Esophagus squamous epithelium (tissue), 5 donors: Measurements from ENCODE around the gene KRTAP13-2. TPM values are rescaled to one million over a fixed set of nuclear protein-coding genes. Genes with fewer than 3 reads are reported as not detected.

Experiments
- DNase-seq: peaks from one replicate; lab custom pipeline; 2025; lab: John Stamatoyannopoulos, UW
- H3K27ac ChIP-seq, 4 donors: fragments of 200-600 bp; sonication (generic); one replicate each; pipeline ENCODE4 v1.5.1; 2016 to 2019; ENCODE audit warnings: mild to moderate bottlenecking in 1 of 4
- H3K27me3 ChIP-seq, 4 donors: fragments of 200-600 bp; sonication (generic); 1 replicate in 3 of 4; 2 replicates in 1 of 4; pipeline versions ENCODE4 v1.5.1 to v1.6.0; 2017 to 2021; ENCODE audit warnings: antibody characterized with exemption in 1 of 4
- H3K36me3 ChIP-seq, 3 donors: fragments of 200-600 bp; sonication (generic); one replicate each; pipeline ENCODE4 v1.5.1; 2016 to 2019
- H3K4me1 ChIP-seq, 3 donors: fragments of 200-600 bp; sonication (generic); one replicate each; pipeline ENCODE4 v1.5.1; 2017 to 2019
- H3K4me3 ChIP-seq, 4 donors: fragments of 200-600 bp; sonication (generic); 1 replicate in 3 of 4; 2 replicates in 1 of 4; pipeline ENCODE4 v1.5.1; 2016 to 2019; ENCODE audit warnings: mild to moderate bottlenecking in 2 of 4, moderate library complexity in 1 of 4
- H3K9me3 ChIP-seq, 3 donors: fragments of 200-600 bp; sonication (generic); one replicate each; pipeline ENCODE4 v1.5.1; 2016 to 2019
- CTCF ChIP-seq, 6 experiments: fragments of 450-650 bp in 4 of 6; fragments of 200-600 bp in 2 of 6; sonication (generic) in 2 of 6; IDR thresholded peaks; one replicate each; pipeline ENCODE4 v1.5.1; 2016 to 2019; ENCODE audit warnings: antibody characterized with exemption in 6 of 6, mild to moderate bottlenecking in 4 of 6, moderate library complexity in 4 of 6
- POLR2A ChIP-seq, 4 donors: fragments of 450-650 bp; IDR thresholded peaks; one replicate each; pipeline ENCODE4 v1.6.1; 2017; ENCODE audit warnings: antibody characterized with exemption in 4 of 4, mild to moderate bottlenecking in 4 of 4, moderate library complexity in 3 of 4
- WGBS, 2 donors: methylation state at CpG; one replicate each; pipeline ENCODE4 v1.1.5; 2018; 5-methylcytosine and 5-hydroxymethylcytosine counted together
- intact Hi-C: fragments of 100-400 bp; cut with DNase I; formaldehyde crosslinking; loops from one replicate; pipeline ENCODE4 v1.15.0; 2022
- total RNA-seq, 4 donors: library from RNA; depleted of rRNA; stranded (reverse); fragments of >200 nt; gene quantifications; one replicate each; pipeline ENCODE4 v1.1.0, GENCODE V29; 2016
- donor health status: DM: yes; HTN: yes; CAD: no.

KRTAP13-2 gene
- total RNA-seq, 4 donors from 2014 or later: not detected

DNA sequence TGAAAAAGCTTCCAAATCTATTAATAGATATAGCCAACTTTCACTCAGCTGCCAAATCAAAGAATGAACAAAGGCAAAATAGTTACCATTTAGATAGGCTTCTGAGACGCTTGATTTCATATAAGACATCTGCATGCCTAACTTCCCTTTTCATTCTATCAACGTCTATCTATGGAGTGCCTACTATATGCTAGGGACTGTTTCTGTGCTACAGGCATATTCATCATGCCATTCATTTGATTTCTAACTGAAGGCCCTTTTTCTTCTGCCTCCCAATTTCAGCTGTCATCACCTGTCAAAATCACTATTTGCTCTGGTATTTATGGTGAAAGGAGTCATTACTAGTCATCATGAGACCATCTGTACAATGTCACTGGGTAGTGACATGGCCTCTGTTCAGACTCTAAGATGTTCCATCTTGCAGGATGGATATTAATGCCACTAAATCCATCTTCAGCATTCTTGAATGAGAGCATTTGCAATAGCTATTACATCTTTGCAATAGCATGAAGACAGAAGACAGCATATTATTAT, 19.5 kb upstream of the KRTAP13-2 start:
- Histone ChIP-seq H3K36me3 (no peaks in the 10 kb centered on the region), H3K4me3 (no peak overlapping the region), H3K9me3 (no peaks in the 10 kb centered on the region), H3K27ac (no peak overlapping the region), H3K27me3 (no peaks in the 10 kb centered on the region), H3K4me1 (no peaks in the 10 kb centered on the region)
- no peak for DNase-seq
- intact Hi-C loops: no loop called here
- no peak for TF ChIP-seq CTCF (IDR thresholded peaks at IDR 0.05)
- no peak for TF ChIP-seq POLR2A (IDR thresholded peaks at IDR 0.05)
- 50 to 54% methylated on average over 2 of the region's 2 CpGs for WGBS, 2 donors

DNA sequence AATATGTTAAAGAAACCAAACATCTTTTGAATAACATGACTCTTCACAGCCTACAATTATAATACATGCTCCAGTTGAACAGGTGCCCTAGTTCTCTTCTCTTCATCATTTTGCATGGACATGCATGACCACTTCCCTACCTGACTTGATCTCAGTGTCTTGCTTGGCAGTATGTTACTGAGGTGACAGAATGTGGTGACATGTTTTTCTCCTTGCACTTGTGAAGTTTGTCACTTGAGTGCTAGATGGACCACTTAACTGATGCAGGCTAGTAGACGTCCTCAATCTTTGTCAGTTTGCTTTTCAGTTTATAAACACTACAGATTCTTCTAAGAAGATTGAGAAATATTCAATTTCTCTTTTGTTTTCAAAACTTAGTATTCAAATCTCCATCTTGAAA, 10.1 kb upstream of the KRTAP13-2 start:
- H3K4me1 ChIP-seq: no peaks in the 10 kb centered on the region
- H3K9me3 ChIP-seq: no peaks in the 10 kb centered on the region
- DNase-seq: no peak
- WGBS, 2 donors: 40 to 43% methylated on average over 1 of the region's 1 CpG
- H3K4me3 ChIP-seq: no peak overlapping the region
- TF ChIP-seq POLR2A (IDR thresholded peaks at IDR 0.05) (no peak), CTCF (IDR thresholded peaks at IDR 0.05) (no peak)
- no peaks in the 10 kb centered on the region for H3K27me3 ChIP-seq
- intact Hi-C loops: no loop called here
- H3K36me3 ChIP-seq: no peaks in the 10 kb centered on the region
- H3K27ac ChIP-seq: no peak overlapping the region

DNA sequence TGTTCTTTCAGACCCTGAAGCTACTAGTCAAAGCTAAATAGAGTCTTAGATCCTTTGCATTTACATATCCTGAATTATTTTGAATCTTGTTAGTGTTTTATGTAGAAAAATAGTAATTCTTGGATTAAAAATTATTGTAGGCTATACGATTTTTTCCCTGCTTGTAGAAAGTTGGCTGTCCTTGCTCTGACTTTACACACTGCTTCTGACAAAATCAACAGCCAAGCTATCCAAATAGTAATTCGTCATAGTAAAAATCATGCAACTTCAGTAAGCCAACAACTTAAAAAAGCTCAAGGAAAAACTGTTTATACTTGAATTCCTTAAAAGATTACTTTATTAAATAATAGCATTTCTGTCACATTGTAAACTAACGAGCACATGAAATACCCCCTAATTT, 16.2 kb downstream of the KRTAP13-2 start:
- TF ChIP-seq CTCF (IDR thresholded peaks at IDR 0.05) (no peak), POLR2A (IDR thresholded peaks at IDR 0.05) (no peak)
- H3K9me3 ChIP-seq: no peaks in the 10 kb centered on the region
- no peaks in the 10 kb centered on the region for H3K4me1 ChIP-seq
- H3K36me3 ChIP-seq: no peaks in the 10 kb centered on the region
- WGBS, 2 donors: 45 to 53% methylated on average over 3 of the region's 3 CpGs
- no peak overlapping the region for H3K27ac ChIP-seq
- DNase-seq: no peak
- H3K4me3 ChIP-seq: no peak overlapping the region
- intact Hi-C loops: no loop called here
- H3K27me3 ChIP-seq: no peaks in the 10 kb centered on the region

- Histone ChIP-seq H3K36me3 (no peaks in the 10 kb centered on the region), H3K4me1 (no peaks in the 10 kb centered on the region), H3K4me3 (no peak overlapping the region), H3K27ac (no peak overlapping the region), H3K27me3 (no peaks in the 10 kb centered on the region), H3K9me3 (no peaks in the 10 kb centered on the region)
- intact Hi-C loops: no loop called here
- 45 to 64% methylated on average over 1 of the region's 1 CpG for WGBS, 2 donors
- TF ChIP-seq POLR2A (IDR thresholded peaks at IDR 0.05) (no peak), CTCF (IDR thresholded peaks at IDR 0.05) (no peak)
- DNase-seq: no peak
These were observed 17.6 kb downstream of the KRTAP13-2 start for GRCh38 chr21:30354308-30355005.

DNA sequence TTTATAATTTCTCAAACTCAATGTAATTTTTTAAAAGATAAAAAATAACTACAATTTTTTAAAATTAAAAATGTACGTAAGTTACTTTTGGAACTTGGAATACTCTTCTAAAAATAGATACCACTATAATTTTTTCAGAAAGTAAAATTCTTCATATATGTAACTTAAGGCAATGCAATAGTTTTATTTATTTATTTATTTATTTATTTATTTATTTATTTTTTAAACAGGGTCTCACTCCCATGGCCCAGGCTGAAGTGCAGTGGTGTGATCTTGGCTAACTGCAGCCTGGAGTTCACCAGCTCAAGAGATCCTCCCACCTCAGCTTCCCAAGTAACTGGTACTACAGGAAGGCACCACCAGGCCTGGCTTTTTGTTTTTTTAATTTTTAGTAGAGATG, 20.5 kb downstream of the KRTAP13-2 start:
- no peaks in the 10 kb centered on the region for H3K27me3 ChIP-seq
- no peaks in the 10 kb centered on the region for H3K9me3 ChIP-seq
- WGBS, 2 donors: 85 to 91% methylated on average over 1 of the region's 1 CpG
- H3K27ac ChIP-seq: no peak overlapping the region
- H3K4me3 ChIP-seq: no peak overlapping the region
- H3K36me3 ChIP-seq: no peaks in the 10 kb centered on the region
- no peak for DNase-seq
- no peaks in the 10 kb centered on the region for H3K4me1 ChIP-seq
- TF ChIP-seq POLR2A (IDR thresholded peaks at IDR 0.05): no peak
- TF ChIP-seq CTCF (IDR thresholded peaks at IDR 0.05): no peak
- intact Hi-C loops: no loop called here
